Endothelial cell of umbilical vein (primary cell): ENCODE data around the gene TNPO1.

Experiments used
- EZH2 ChIP-seq: IDR thresholded peaks from 2 replicates; pipeline ENCODE4 v1.6.1; 2012; ENCODE audit warnings: borderline replicate concordance, low read depth, mild to moderate bottlenecking, moderate library complexity, low read length, inconsistent platforms; ENCODE audit not compliant: severe bottlenecking
- FOS ChIP-seq: IDR thresholded peaks from 2 replicates; pipeline ENCODE4 v1.6.1; 2011; ENCODE audit warnings: mild to moderate bottlenecking, low read length, moderate library complexity, borderline replicate concordance; ENCODE audit not compliant: insufficient read depth
- GATA2 ChIP-seq: IDR thresholded peaks from 2 replicates; pipeline ENCODE4 v1.7.0; 2011; ENCODE audit warnings: low read depth, mild to moderate bottlenecking, moderate library complexity, mixed read lengths, low read length; ENCODE audit not compliant: insufficient read length, insufficient read depth
- JUN ChIP-seq: IDR thresholded peaks from 2 replicates; pipeline ENCODE4 v1.6.1; 2011; ENCODE audit warnings: borderline replicate concordance, low read depth; ENCODE audit not compliant: insufficient read length, insufficient read depth
- MYC ChIP-seq: IDR thresholded peaks from one replicate; pipeline ENCODE4 v1.6.1; 2011; ENCODE audit warnings: mild to moderate bottlenecking, low read depth, low read length
- POLR2A ChIP-seq: IDR thresholded peaks from 2 replicates; pipeline ENCODE4 v1.6.1; 2012; ENCODE audit warnings: low read depth, mild to moderate bottlenecking, control low read depth, low read length
- POLR2AphosphoS5 ChIP-seq: IDR thresholded peaks from 2 replicates; pipeline ENCODE4 v1.6.1; 2012; ENCODE audit warnings: low read depth, mild to moderate bottlenecking, control low read depth, low read length, moderate library complexity; ENCODE audit not compliant: insufficient read depth
- TF ChIP-seq, protein P1 (sequence below), 2 donors: IDR thresholded peaks; 1 replicate in 1 of 2; 2 replicates in 1 of 2; pipeline ENCODE4 v1.5.1; 2011; ENCODE audit warnings: low read length in 2 of 2, mild to moderate bottlenecking in 2 of 2, moderate library complexity in 2 of 2, control low read depth in 1 of 2, inconsistent platforms in 1 of 2, low read depth in 1 of 2; ENCODE audit not compliant: insufficient read depth in 1 of 2; ENCODE audit errors: extremely low read depth in 1 of 2

DNA sequence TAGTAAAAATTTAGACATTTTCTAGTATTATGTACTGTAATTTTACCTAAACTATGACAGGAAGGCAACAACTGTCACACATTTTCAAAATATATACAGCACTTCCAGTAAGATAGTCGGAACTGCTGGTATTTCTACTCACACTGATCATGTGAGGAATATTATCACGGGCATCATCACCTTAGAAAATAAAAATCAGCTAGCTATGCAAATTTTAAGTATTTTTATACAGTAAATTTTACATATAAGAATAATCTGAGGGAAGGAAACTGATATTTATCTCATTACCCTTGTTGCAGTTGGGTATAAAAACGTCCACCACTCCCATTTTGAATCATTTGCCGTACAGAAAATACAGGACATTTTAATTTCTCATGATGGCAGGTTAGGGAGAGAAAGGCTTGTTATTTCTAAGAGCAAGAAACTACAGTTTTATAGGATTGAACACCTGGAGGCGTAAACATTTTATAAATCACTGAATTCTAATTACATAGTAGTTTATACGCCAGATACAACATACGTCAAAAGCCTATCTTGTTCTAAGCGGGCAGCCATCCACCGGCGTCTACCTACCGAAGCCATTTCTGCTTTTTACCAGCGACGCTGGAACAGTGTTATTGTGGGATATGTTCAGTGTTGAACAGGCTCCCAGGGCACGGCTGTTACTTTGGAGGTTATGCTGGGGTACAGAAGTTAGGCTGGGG is 729 bp upstream of the TNPO1 start:
- no peak for TF ChIP-seq POLR2A
- TF ChIP-seq, protein P1, sequence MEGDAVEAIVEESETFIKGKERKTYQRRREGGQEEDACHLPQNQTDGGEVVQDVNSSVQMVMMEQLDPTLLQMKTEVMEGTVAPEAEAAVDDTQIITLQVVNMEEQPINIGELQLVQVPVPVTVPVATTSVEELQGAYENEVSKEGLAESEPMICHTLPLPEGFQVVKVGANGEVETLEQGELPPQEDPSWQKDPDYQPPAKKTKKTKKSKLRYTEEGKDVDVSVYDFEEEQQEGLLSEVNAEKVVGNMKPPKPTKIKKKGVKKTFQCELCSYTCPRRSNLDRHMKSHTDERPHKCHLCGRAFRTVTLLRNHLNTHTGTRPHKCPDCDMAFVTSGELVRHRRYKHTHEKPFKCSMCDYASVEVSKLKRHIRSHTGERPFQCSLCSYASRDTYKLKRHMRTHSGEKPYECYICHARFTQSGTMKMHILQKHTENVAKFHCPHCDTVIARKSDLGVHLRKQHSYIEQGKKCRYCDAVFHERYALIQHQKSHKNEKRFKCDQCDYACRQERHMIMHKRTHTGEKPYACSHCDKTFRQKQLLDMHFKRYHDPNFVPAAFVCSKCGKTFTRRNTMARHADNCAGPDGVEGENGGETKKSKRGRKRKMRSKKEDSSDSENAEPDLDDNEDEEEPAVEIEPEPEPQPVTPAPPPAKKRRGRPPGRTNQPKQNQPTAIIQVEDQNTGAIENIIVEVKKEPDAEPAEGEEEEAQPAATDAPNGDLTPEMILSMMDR (IDR thresholded peaks at IDR 0.05; ENCODE audit: extremely low read depth in 1 of 2, insufficient read depth in 1 of 2, low read depth in 1 of 2, low read length in 2 of 2), result no peak
- no peak for TF ChIP-seq GATA2
- no peak for TF ChIP-seq MYC
- TF ChIP-seq EZH2, result no peak
- no peak for TF ChIP-seq FOS
- no peak for TF ChIP-seq JUN
- TF ChIP-seq POLR2AphosphoS5, result no peak
